Inflammatory macrophage (primary cell): ENCODE results near the gene LMX1B.
"Not testable (repeated sequence)": the region's sequence is repeated elsewhere in the genome, so short reads cannot be mapped to it uniquely, and the experiment has no call there.

Experiments
- DNase-seq, 2 donors: peaks; one replicate each; pipeline ENCODE4 v3.0.0-alpha.2; 2020 to 2022
- total RNA-seq, 18 experiments: gene quantifications; one replicate each; lab custom pipeline; 2026; ENCODE audit warnings: mixed read lengths in 6 of 18, inconsistent platforms in 2 of 18; lab: John Stamatoyannopoulos, UW

Gene LMX1B
- total RNA-seq = 0 to 0.13 (median 0) reads per million in 18 experiments

- no peak for DNase-seq
Measured at GRCh38 chr9:126613651-126614050, at the start of gene LMX1B. Gene LMX1B (plus strand): TSS chr9:126613928. CDS start chr9:126614450, 522 bp downstream.

- DNase-seq = no peak
Measured at GRCh38 chr9:126564128-126564527, 49.6 kb upstream of the LMX1B start.

- DNase-seq = no peak
Measured at GRCh38 chr9:126564716-126565115, 49.0 kb upstream of the LMX1B start.

- no peak for DNase-seq
Measured at GRCh38 chr9:126565336-126566128, 48.2 kb upstream of the LMX1B start.

- DNase-seq = no peak
Measured at GRCh38 chr9:126569036-126569435, 44.7 kb upstream of the LMX1B start.

- DNase-seq = no peak
Measured at GRCh38 chr9:126578029-126578428, 35.7 kb upstream of the LMX1B start.

- DNase-seq = not testable (repeated sequence)
Measured at GRCh38 chr9:126580319-126580718, 33.4 kb upstream of the LMX1B start.

- no peak for DNase-seq
Measured at GRCh38 chr9:126581893-126582292, 31.8 kb upstream of the LMX1B start.

GRCh38 chr9:126582427-126582826 lies 31.3 kb upstream of the LMX1B start:
- DNase-seq = no peak

- DNase-seq = no peak
Measured at GRCh38 chr9:126583144-126583760, 30.5 kb upstream of the LMX1B start.

GRCh38 chr9:126584611-126585010 lies 29.1 kb upstream of the LMX1B start:
- DNase-seq = no peak

GRCh38 chr9:126586236-126586635 lies 27.5 kb upstream of the LMX1B start:
- DNase-seq = no peak

GRCh38 chr9:126587187-126588185 lies 26.2 kb upstream of the LMX1B start:
- DNase-seq = peak in 1 of 2 donors; percentile 43

GRCh38 chr9:126588491-126589168 lies 25.1 kb upstream of the LMX1B start:
- no peak for DNase-seq

GRCh38 chr9:126589349-126589748 lies 24.4 kb upstream of the LMX1B start:
- DNase-seq = no peak

GRCh38 chr9:126591083-126591482 lies 22.6 kb upstream of the LMX1B start:
- no peak for DNase-seq

GRCh38 chr9:126591922-126592321 lies 21.8 kb upstream of the LMX1B start:
- DNase-seq = no peak

GRCh38 chr9:126592461-126592860 lies 21.3 kb upstream of the LMX1B start:
- no peak for DNase-seq

- DNase-seq = no peak
Measured at GRCh38 chr9:126595982-126596381, 17.7 kb upstream of the LMX1B start.

- DNase-seq = no peak
Measured at GRCh38 chr9:126599047-126599650, 14.6 kb upstream of the LMX1B start.
